Nephron progenitor cell (in vitro differentiated cells): Measurements from ENCODE around the gene DGKB.

Experiments
- DNase-seq: peaks from one replicate; pipeline ENCODE4 v3.0.0; 2021
- H3K27ac Mint-ChIP-seq: 2 replicates; pipeline ENCODE4 v1.8.0; 2021; ENCODE audit warnings: mild to moderate bottlenecking, moderate library complexity, mixed read lengths
- H3K27me3 Mint-ChIP-seq: 2 replicates; pipeline ENCODE4 v1.8.0; 2021; ENCODE audit warnings: mild to moderate bottlenecking, low read depth, mixed read lengths; ENCODE audit not compliant: poor library complexity
- H3K36me3 Mint-ChIP-seq: 2 replicates; pipeline ENCODE4 v1.8.0; 2021; ENCODE audit warnings: low read depth, mixed read lengths
- H3K4me1 Mint-ChIP-seq: 2 replicates; pipeline ENCODE4 v1.8.0; 2021; ENCODE audit warnings: mixed read lengths
- H3K4me3 Mint-ChIP-seq: 2 replicates; pipeline ENCODE4 v1.8.0; 2021; ENCODE audit warnings: mild to moderate bottlenecking, moderate library complexity, mixed read lengths
- H3K9me3 Mint-ChIP-seq: 2 replicates; pipeline ENCODE4 v1.8.0; 2021; ENCODE audit warnings: mild to moderate bottlenecking, moderate library complexity, mixed read lengths
- CTCF ChIP-seq: fragments of 200-600 bp; sonication (generic); IDR thresholded peaks from 2 replicates; pipeline ENCODE4 v1.5.0; 2021; ENCODE audit warnings: antibody characterized with exemption

DGKB gene

GRCh38 chr7:14579971-14580370 lies 322.6 kb downstream of the DGKB start:
- Mint-ChIP-seq H3K9me3 (peaks cover 7% of the 10 kb centered on the region), H3K36me3 (no peaks in the 10 kb centered on the region), H3K4me3 (no peak overlapping the region), H3K27me3 (no peaks in the 10 kb centered on the region), H3K27ac (no peak overlapping the region), H3K4me1 (no peaks in the 10 kb centered on the region)
- DNase-seq: no peak
- no peak for TF ChIP-seq CTCF

- Mint-ChIP-seq H3K4me3 (no peak overlapping the region), H3K27me3 (no peaks in the 10 kb centered on the region), H3K27ac (no peak overlapping the region), H3K36me3 (no peaks in the 10 kb centered on the region), H3K4me1 (no peaks in the 10 kb centered on the region), H3K9me3 (no peaks in the 10 kb centered on the region)
- no peak for DNase-seq
- no peak for TF ChIP-seq CTCF
These were observed 326.0 kb downstream of the DGKB start for GRCh38 chr7:14576578-14576977.

- H3K9me3 Mint-ChIP-seq: no peaks in the 10 kb centered on the region
- no peaks in the 10 kb centered on the region for H3K36me3 Mint-ChIP-seq
- no peak overlapping the region for H3K4me3 Mint-ChIP-seq
- H3K27ac Mint-ChIP-seq: peak overlapping the region; percentile 56
- no peaks in the 10 kb centered on the region for H3K4me1 Mint-ChIP-seq
- no peak for DNase-seq
- TF ChIP-seq CTCF: no peak
- no peaks in the 10 kb centered on the region for H3K27me3 Mint-ChIP-seq
These were observed 331.6 kb downstream of the DGKB start for GRCh38 chr7:14570750-14571607.

- DNase-seq: no peak
- Mint-ChIP-seq H3K36me3 (no peaks in the 10 kb centered on the region), H3K4me1 (no peaks in the 10 kb centered on the region), H3K27me3 (no peaks in the 10 kb centered on the region), H3K27ac (no peak overlapping the region), H3K4me3 (no peak overlapping the region), H3K9me3 (no peaks in the 10 kb centered on the region)
- TF ChIP-seq CTCF: no peak
These were observed 350.5 kb downstream of the DGKB start for GRCh38 chr7:14552060-14552459.

GRCh38 chr7:14551310-14551709 lies 351.2 kb downstream of the DGKB start:
- no peak overlapping the region for H3K27ac Mint-ChIP-seq
- no peak for DNase-seq
- no peak overlapping the region for H3K4me3 Mint-ChIP-seq
- no peaks in the 10 kb centered on the region for H3K4me1 Mint-ChIP-seq
- H3K36me3 Mint-ChIP-seq: no peaks in the 10 kb centered on the region
- no peak for TF ChIP-seq CTCF
- no peaks in the 10 kb centered on the region for H3K9me3 Mint-ChIP-seq
- no peaks in the 10 kb centered on the region for H3K27me3 Mint-ChIP-seq

GRCh38 chr7:14542624-14543023 lies 359.9 kb downstream of the DGKB start:
- Mint-ChIP-seq H3K27ac (no peak overlapping the region), H3K4me1 (no peaks in the 10 kb centered on the region), H3K36me3 (no peaks in the 10 kb centered on the region), H3K4me3 (no peak overlapping the region), H3K9me3 (no peaks in the 10 kb centered on the region), H3K27me3 (no peaks in the 10 kb centered on the region)
- no peak for TF ChIP-seq CTCF
- DNase-seq: no peak
